PFSK-1 (cell line): ENCODE data around the gene NFKBIA.

Source experiments
- POLR2AphosphoS5 ChIP-seq: IDR thresholded peaks from 2 replicates; pipeline ENCODE4 v1.6.1; 2012; ENCODE audit warnings: low read depth, mild to moderate bottlenecking, control low read depth, low read length, moderate library complexity
- REST ChIP-seq, 2 experiments: IDR thresholded peaks; 2 replicates each; pipeline versions ENCODE4 v1.6.1 to v1.8.0; 2011 to 2012; ENCODE audit warnings: low read depth in 2 of 2, low read length in 2 of 2, control low read depth in 1 of 2, inconsistent platforms in 1 of 2, mild to moderate bottlenecking in 1 of 2, moderate library complexity in 1 of 2; ENCODE audit not compliant: insufficient read depth in 1 of 2
- TAF1 ChIP-seq: IDR thresholded peaks from 2 replicates; pipeline ENCODE4 v1.6.1; 2012; ENCODE audit warnings: low read length, control low read depth, borderline replicate concordance; ENCODE audit not compliant: insufficient read depth

DNA sequence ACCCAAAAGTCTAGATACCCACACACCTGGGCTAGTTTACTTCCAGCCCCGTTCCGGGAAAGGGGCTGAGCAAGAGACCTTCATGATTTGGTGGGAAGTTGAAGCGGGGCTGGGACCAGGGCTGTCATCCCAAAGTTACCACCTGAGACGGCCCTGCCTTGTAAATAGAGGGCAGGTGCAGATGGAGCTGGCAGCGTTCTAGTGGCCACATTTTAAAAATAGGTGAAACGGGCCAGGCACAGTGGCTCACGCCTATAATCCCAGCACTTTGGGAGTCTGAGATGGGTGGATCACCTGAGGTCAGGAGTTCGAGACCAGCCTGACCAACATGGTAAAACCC is 43.4 kb downstream of the NFKBIA start:
- no peak for TF ChIP-seq REST (IDR thresholded peaks at IDR 0.05; ENCODE audit: insufficient read depth in 1 of 2, low read depth in 2 of 2, low read length in 2 of 2)
- TF ChIP-seq POLR2AphosphoS5, result no peak
- no peak for TF ChIP-seq TAF1
